Stimulated activated CD4-positive, alpha-beta T cell treated with anti-CD3 and anti-CD28 coated beads, Interleukin-15, amount 100 ng/mL, for 1 hour (primary cell): ENCODE results near the gene REV1.

Source experiments
- DNase-seq, 2 donors: peaks; one replicate each; pipeline ENCODE4 v3.0.0-alpha.2; 2020; ENCODE audit warnings: low read depth in 1 of 2, low spot score in 1 of 2

The REV1 gene

GRCh38 chr2:99451280-99451679, 38.5 kb downstream of the REV1 start:
- no peak for DNase-seq

DNA sequence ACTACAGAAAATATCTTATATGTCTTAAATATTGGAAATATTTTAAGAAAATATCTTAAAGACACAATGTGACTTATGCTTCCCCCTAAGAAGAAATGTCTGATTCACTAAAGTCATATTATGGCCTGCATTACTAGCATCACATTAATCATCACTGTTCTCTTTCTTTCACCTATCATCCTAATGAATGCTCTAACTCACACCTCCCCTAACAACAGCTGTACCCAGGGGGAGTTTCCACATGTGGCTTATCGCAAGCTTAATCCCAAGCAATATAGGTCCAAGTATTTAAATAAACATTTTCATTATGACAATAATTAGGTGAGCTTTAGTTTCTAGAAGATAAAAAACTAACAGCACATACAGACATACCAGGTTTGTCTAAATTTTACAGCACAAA, 39.6 kb downstream of the REV1 start:
- DNase-seq = no peak

DNA sequence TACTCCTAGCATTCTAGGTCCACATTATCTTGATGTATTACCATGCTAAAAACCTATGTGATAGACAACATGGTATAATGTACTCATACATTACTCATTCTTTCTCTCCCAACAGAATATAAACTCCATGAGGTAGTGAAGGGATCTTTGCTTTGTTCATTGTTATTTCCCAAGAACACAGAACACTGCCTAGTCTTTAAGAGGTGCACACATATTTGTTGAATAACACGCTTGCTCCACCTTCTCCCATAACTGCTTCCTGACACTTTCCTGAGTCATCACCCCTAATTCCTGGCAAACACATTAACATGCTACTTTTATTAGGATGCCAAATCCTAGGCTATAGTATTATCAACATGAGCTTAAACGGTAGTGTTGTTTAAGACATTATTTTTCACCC, 41.3 kb downstream of the REV1 start:
- no peak for DNase-seq

DNA sequence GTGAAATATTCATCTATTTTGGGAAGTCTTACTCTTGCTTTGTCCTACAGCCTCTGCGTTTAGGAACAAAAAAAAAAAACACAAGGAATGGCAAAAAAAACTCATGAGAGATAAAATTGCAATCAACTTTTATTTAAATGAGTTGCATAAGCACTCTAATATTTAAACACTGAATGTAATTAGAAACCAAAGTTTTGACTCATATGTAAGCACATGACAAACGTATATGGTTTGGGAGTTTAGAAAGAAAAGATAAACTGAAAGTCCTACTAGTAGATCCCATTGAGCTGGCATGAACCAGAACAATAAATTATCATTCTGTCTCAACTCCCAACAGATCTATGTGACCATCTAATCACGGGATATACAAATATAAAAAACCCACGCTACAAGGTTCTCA, 44.8 kb downstream of the REV1 start:
- DNase-seq = no peak

GRCh38 chr2:99444222-99444621, 45.6 kb downstream of the REV1 start:
- no peak for DNase-seq

- no peak for DNase-seq
Measured at GRCh38 chr2:99442837-99443236, 47.0 kb downstream of the REV1 start.

GRCh38 chr2:99439971-99440505, 49.8 kb downstream of the REV1 start:
- no peak for DNase-seq

DNA sequence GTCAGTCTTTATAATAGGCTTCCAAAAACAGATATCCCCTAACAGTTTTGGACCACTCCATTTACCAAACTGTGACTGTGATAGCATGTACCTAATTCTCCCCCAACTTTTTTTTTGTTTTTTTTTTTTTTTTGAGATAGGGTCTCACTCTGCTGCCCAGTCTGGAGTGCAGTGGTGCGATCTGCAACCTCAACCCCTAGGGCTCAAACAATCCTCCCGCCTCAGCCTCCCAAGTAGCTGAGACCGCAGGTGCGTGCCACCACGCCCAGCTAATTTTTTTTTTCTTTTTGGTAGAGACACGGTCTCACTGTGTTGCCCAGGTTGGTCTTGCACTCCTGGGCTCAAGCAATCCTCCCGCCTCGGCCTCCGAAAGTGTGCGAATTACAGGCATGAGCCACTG, 52.9 kb downstream of the REV1 start:
- DNase-seq = no peak

DNA sequence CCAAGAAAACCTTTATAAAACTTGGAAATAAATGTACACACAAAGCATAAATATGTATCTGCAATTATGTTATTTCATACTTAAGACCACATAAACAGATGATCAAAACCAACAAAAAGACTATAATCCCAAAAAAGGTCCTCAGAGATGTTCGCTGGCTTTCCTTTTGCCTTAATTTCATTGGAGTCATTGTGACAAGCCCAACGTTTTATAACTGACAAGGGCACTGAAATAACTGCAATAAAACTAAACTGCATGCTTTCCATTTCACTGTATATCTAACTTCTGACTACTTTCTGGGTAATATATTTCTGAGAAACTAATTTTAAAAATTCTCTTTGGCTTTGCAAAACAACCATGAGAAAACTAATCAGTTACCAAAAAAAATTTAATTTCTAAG, 56.5 kb downstream of the REV1 start:
- DNase-seq = no peak

- no peak for DNase-seq
Measured at GRCh38 chr2:99431587-99432275, 58.1 kb downstream of the REV1 start.

DNA sequence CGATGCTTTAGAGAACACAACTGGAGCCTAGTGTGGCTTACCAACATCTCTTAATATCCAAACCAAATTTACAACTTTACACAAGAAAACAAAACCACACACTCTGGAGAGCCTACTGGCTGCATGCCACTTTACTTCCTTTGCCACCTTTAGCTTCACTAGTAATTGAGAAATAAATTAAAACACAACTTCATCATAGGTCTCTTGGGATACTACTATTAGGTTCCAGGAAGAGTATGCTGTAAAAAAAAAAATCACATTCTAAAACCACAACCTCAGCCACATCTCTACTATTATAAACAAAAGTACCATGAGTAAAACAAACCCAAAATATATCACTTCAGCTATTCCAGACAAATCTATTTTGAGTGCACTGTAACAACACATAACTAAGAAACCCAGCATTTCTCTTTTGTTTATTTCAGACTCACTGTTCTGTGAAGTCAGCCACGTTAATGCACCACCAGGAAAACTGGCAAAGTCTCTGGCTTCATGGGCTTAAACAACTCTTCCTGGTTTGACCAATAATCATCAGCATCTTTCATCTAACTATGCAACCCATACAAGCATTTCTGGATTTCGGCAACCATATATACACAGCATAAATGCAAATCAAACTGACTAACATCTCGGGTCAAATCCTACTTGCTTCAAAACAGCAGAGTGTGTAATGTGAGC, 59.1 kb downstream of the REV1 start:
- DNase-seq = no peak

GRCh38 chr2:99425022-99425421, 64.8 kb downstream of the REV1 start:
- no peak for DNase-seq

DNA sequence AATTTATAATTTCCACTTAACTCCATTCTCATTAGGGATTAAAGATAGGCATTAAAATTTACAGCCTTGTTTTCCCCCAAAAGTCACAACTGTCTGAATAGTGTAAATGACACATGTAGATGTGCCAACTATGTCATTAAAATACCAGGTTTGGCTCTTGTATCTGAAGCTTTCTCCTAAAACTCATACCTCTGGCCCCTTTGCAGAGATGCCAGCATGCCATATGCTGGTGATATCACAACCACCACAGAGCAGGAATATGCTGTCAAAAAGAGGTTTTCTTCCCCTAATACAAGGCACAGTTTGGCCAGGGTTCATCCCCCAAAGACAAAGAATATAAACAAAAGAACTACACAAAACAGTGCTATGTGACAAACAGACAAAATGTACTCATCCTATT, 65.4 kb downstream of the REV1 start:
- DNase-seq = no peak

GRCh38 chr2:99422599-99422998, 67.2 kb downstream of the REV1 start:
- DNase-seq = no peak

GRCh38 chr2:99421469-99421868, 68.3 kb downstream of the REV1 start:
- DNase-seq = no peak

- DNase-seq = no peak
Measured at GRCh38 chr2:99420751-99421299, 69.0 kb downstream of the REV1 start.

- no peak for DNase-seq
Measured at GRCh38 chr2:99420031-99420430, 69.8 kb downstream of the REV1 start.

DNA sequence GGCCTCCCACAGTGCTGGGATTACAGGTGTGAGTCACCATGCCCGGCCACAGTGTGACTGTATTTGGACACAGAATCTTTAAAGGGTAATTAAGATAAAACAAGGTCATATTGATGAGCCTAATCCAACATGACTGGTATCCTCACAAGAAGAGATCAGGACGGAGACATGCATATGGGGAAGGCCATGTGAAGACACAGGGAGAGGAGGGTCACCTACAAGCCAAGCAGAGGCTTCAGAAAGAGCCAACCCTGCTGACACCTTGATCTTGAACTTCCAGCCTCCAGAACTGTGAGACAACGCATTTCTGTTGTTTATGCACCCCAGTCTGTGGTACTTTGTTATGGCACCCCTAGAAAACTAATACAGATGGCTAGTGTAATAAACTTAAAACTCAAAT, 72.4 kb downstream of the REV1 start:
- no peak for DNase-seq

DNA sequence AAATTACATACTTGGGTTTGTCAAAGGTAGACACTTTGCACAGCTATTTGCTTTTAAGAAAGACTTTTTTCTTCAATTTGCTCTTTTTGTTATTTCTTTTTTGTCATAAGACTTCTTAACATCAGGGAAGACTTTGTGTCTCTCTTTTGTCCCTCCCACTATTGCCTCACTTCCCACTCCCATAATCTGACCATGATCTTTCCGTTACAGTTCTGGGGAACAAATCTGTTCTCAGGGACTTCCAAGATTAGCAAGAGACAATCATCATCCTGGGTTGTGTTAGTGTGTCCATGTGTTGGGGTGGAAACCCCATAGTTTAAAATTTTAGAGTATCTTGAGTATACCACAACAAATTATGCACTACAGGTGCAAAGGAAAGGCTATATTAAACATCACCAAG, 75.3 kb downstream of the REV1 start:
- DNase-seq = no peak

GRCh38 chr2:99410276-99410675, 79.5 kb downstream of the REV1 start:
- DNase-seq = no peak

DNA sequence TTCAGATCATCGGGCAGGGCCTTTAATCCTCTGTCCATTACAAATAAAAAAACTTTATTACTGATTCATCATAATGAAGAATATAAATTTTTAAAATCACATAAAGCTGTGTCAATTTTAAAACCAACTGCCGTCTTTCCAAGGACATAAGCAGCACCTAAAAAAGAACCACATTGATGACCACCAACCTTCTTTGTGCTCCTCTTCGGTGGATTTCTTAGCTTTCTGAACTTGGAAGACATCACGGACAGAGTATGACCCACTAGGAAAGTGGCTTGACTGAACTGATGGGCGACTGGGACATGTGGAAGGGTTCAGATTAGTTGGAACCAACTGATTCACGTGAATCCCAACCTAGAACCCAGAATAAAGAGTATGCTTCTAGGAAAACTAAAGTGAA, 83.7 kb downstream of the REV1 start:
- DNase-seq = no peak
